Measurements from ENCODE around the gene FN3K.

Gene FN3K

DNA sequence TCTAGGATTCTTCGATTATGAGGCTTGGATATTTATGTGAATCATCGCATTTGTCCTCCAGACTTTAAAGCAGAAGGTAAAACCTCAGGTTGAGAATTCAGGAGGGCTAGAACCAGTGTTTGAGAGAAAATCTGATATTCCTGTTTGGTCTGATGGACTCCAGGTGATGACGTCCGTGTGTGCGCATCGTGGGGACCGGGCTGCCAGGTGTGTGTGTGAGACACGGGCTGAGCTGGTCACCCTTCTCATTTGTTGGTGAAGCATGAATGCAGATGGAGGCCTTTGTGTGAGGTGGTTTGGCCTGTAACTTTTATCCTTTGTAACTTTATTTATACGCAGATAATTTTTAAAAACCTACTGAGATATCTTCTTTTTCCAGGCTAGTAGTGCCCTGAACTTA lies 61.6 kb downstream of the FN3K start:
- no peak for DNase-seq (ENCODE audit: low spot score)

DNA sequence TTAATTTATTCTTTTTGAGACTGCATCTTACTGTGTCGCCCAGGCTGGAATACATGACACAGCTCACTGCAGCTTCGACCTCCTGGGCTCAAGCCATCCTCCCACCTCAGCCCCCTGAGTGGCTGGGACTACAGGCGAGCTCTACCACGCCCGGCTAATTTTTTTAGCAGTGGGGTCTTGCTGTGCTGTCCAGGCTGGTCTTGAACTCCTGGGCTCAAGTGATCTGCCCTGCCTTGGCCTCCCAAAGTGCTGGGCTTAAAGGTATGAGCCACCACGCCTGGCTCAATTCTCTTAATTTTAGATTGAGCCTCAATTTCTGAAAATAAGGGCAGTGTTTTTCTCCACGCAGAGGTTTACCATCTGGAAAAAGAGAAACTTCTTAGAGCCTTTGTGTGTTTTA lies 63.3 kb downstream of the FN3K start:
- DNase-seq (ENCODE audit: low spot score), result no peak

DNA sequence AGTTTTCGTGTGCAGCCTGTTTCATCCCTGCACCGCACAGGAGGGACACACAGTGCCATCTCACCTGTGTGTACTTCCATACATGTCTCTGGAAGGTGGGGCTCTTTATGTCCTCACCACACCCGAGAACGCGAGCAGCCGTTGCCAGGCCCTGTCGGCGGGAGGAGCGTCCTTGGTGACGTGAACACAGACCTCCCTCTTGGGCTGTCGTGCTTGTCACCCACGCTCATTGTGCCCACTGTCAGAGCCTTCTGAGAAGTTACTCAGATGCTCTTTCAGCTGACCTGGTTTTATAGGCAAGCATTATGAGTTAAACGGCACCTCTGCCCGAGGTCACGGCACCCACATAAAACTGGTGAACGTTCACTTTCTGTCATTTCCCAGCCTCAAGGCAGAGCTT lies 64.2 kb downstream of the FN3K start:
- no peak for DNase-seq (ENCODE audit: low spot score)
